Neural cell (in vitro differentiated cells): ENCODE results near the gene DECR2.

Source experiments
- CTCF ChIP-seq: fragments of 450-650 bp; IDR thresholded peaks from 2 replicates; pipeline ENCODE4 v1.5.1; 2014; ENCODE audit warnings: antibody characterized with exemption, mild to moderate bottlenecking, moderate library complexity; ENCODE audit not compliant: poor library complexity, severe bottlenecking
- EZH2 ChIP-seq: fragments of 200-600, 300-800 bp; shearing (Covaris generic), sonication (generic); IDR thresholded peaks from 2 replicates; pipeline ENCODE4 v1.6.1; 2014; ENCODE audit warnings: antibody characterized with exemption, low read length, borderline replicate concordance, mild to moderate bottlenecking; ENCODE audit not compliant: insufficient read depth, poor library complexity, severe bottlenecking
- MXI1 ChIP-seq: fragments of 450-650 bp; conservative IDR thresholded peaks from 2 replicates; pipeline ENCODE4 v1.6.1; 2014; ENCODE audit warnings: antibody characterized with exemption, mild to moderate bottlenecking; ENCODE audit not compliant: poor library complexity, severe bottlenecking
- RAD21 ChIP-seq: fragments of 450-650 bp; conservative IDR thresholded peaks from 2 replicates; pipeline ENCODE4 v1.6.1; 2014; ENCODE audit warnings: antibody characterized with exemption, mild to moderate bottlenecking, moderate library complexity
- TAF1 ChIP-seq: IDR thresholded peaks from 2 replicates; pipeline ENCODE4 v1.6.1; 2012; ENCODE audit warnings: low read depth

- no peak for TF ChIP-seq CTCF
- TF ChIP-seq MXI1 = no peak
- TF ChIP-seq EZH2 = no peak
- TF ChIP-seq RAD21 = no peak
- no peak for TF ChIP-seq TAF1
Measured at GRCh38 chr16:410516-411178, 9.0 kb downstream of the DECR2 start.
